LHCN-M2 (cell line): ENCODE measurements around the gene ZDHHC12. TPM values are rescaled to one million over a fixed set of nuclear protein-coding genes. Genes with fewer than 3 reads are reported as not detected.
"Not testable (repeated sequence)": the region's sequence is repeated elsewhere in the genome, so short reads cannot be mapped to it uniquely, and the experiment has no call there.

Source experiments
- DNase-seq: peaks from one replicate; pipeline ENCODE4 v3.0.0-alpha.2; 2012; ENCODE audit warnings: low read depth
- total RNA-seq: library from RNA; depleted of rRNA; stranded (reverse); fragments of >200 nt; gene quantifications from 2 replicates; pipeline ENCODE4 v1.2.3, GENCODE V29; 2014

The ZDHHC12 gene
- total RNA-seq, 1 experiment from 2014 or later = 60.5 TPM

GRCh38 chr9:128712451-128713410, 11.2 kb downstream of the ZDHHC12 start:
- DNase-seq = no peak

DNA sequence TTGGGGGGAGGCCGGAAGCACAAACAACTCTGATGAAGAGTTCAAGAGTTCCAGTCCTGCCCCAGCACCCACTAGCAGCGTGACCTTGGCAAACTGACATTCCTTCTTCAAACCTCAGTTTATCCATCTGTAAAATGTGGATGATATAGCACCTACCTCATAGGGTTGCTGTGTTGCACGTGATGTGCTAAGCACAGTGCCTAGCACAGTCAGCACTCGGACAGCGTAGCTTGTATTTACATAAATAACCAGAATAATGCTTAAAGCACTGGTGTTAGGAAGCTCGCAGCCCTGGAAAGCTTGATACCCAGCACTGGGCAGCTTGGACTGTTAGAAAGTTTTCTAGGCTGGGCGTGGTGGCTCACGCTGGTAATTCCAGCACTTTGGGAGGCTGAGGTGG, 16.5 kb downstream of the ZDHHC12 start:
- no peak for DNase-seq

DNA sequence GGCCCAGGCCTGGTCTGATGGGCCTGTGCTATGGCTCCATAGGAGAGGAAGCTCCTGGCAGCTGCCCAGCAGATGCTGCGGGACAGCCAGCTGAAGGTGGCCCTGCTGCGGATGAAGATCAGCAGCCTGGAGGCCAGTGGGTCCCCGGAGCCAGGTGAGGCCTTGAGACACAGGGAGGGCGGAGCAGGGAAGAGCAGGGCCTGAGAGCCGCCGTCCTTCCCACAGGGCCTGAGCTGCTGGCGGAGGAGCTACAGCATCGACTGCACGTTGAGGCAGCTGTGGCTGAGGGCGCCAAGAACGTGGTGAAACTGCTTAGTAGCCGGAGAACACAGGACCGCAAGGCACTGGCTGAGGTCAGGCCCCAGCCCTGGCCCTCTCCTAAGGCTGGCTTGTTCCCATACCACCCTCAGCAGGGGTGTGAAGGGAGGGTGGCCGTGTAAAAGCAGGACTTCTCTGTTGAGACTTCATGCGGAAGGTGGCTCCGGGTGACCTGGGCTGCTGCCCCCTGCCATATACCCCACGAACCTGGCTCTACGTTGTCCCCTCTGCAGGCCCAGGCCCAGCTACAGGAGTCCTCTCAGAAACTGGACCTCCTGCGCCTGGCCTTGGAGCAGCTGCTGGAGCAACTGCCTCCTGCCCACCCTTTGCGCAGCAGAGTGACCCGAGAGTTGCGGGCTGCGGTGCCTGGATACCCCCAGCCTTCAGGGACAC, 17.1 kb downstream of the ZDHHC12 start:
- DNase-seq = no peak

GRCh38 chr9:128706045-128706444, 17.9 kb downstream of the ZDHHC12 start:
- no peak for DNase-seq

DNA sequence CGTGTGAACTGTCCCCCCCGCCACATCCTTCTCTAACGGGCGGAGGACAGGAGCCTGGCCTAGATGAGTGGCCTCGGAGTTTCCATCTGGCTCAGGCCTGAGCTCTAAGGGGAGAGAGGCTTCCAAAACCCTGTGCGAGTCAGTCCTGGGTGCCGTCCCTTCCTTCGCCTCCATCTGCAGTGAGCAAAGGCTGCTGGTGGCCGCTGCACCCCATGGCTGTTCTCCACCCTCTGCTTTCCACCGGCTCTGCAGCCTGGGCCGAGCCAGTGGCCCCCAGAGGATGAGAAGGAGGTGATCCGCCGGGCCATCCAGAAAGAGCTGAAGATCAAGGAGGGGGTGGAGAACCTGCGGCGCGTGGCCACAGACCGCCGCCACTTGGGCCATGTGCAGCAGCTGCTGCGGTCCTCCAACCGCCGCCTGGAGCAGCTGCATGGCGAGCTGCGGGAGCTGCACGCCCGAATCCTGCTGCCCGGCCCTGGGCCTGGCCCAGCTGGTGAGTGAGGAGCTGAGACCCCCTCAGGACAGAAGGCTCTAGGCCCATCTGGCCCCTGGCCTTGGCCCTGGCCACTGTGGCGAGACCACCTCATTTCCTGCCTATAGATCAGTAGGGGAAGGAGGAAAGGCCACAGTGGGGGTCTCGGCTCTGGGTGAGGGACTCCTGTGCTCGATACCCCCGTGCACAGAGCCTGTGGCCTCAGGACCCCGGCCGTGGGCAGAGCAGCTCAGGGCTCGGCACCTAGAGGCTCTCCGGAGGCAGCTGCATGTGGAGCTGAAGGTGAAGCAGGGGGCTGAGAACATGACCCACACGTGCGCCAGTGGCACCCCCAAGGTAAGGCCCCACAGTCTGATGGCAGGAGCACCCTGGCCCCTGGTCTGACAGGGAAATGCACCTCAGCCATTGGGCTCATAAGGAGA, 18.6 kb downstream of the ZDHHC12 start:
- DNase-seq = no peak

GRCh38 chr9:128704356-128704670, 19.6 kb downstream of the ZDHHC12 start:
- DNase-seq = no peak

- no peak for DNase-seq
Observed at GRCh38 chr9:128703616-128704355, 20.1 kb downstream of the ZDHHC12 start.

GRCh38 chr9:128702949-128703615, 20.8 kb downstream of the ZDHHC12 start:
- DNase-seq = no peak

DNA sequence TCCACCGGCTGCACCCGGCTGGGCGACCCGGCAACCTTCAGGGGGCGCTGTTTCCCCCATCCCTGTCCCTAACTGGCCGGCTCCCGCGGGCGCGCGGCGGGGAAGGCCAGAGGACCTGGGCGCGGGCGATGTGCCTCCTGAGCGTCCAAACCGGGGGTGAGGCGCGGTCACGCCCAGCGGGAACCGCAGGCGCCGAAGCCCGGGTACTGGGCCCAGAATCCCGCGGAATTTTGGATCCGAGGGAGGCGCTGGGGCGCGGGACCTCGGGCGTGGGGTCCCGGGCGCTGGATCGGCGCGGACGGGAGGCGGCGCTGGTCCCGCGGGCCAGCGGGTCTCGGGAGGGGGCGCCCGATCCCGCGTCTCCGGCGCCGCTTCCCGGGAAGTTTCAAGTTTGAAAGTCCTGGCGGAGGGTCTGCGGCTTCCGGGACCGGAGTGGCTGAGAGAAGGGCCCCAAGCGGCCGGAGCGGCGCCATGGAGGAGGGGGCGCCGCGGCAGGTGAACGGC, 21.4 kb downstream of the ZDHHC12 start, which contains the start of gene PKN3:
Gene PKN3, plus strand, starts transcription at position 59 of the 504 bp plus-strand sequence. Its CDS starts 413 bp downstream, at position 472.
- peak; percentile 79 for DNase-seq

GRCh38 chr9:128701227-128701854, 22.6 kb downstream of the ZDHHC12 start:
- no peak for DNase-seq

- DNase-seq = not testable (repeated sequence)
Observed at GRCh38 chr9:128699096-128699795, 24.7 kb downstream of the ZDHHC12 start.

DNA sequence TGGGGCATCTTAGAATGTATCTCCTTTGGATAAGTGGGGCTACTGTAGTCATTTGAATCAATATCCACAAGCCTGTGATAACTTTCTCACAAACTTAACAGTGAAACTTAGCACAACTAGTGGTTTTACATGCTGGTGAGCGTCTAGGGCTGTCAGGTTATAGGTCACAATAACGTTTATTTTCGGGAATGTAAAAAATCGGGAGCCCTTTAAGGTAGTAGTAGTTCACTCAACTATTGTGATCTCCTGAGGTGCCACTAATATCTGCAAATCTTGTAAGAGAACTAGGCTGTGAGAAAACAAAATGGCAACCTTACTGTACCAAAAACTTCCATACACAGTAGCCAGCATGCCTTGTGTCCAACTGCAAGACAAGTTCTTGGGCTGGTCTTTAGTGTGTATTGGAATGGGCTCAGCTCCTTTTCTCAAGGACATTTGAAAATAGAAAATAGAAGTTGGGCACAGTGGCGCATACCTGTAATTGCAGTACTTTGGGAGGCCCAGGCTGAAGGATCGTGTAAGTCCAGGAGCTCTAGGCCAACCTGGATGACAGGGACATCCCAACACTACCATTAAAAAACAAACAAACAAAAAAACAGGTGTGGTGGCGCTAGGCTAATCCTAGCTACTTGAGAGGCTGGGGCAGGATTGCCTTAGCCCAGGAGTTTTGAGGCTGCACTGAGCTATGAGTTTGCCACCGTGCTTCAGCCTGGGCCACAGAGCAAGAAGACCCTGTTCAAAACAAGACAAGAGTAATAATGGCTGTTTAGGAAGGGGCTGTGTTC, 26.8 kb downstream of the ZDHHC12 start:
- no peak for DNase-seq

- DNase-seq = no peak
Observed at GRCh38 chr9:128694344-128694743, 29.6 kb downstream of the ZDHHC12 start.

GRCh38 chr9:128693738-128694137, 30.2 kb downstream of the ZDHHC12 start:
- DNase-seq = not testable (repeated sequence)

DNA sequence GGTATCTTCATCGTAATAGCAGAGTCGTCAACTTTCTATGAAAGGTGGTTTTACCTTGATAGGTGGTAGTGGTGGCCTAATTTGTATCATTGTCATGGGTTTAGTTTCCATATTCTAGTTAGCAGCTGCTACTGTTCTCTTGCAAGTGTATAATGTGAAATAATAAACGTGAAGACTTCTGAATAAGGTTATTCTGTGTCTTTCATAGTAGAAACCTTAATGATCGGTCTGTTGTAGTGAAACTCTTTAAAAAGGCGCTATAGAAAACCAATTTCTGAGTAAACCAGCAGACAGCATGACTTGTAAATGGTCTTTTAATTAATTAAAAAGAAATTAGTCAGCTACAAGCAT, 33.3 kb downstream of the ZDHHC12 start:
- DNase-seq = no peak

GRCh38 chr9:128689820-128690683, 33.9 kb downstream of the ZDHHC12 start:
- DNase-seq = peak; percentile 48

GRCh38 chr9:128689293-128689774, 34.6 kb downstream of the ZDHHC12 start:
- DNase-seq = no peak
